Measurements from ENCODE around the gene CLEC2L. TPM values are rescaled to one million over a fixed set of nuclear protein-coding genes. Genes with fewer than 3 reads are reported as not detected.

Gene CLEC2L
- polyA plus RNA-seq, 1 experiment: not detected

DNA sequence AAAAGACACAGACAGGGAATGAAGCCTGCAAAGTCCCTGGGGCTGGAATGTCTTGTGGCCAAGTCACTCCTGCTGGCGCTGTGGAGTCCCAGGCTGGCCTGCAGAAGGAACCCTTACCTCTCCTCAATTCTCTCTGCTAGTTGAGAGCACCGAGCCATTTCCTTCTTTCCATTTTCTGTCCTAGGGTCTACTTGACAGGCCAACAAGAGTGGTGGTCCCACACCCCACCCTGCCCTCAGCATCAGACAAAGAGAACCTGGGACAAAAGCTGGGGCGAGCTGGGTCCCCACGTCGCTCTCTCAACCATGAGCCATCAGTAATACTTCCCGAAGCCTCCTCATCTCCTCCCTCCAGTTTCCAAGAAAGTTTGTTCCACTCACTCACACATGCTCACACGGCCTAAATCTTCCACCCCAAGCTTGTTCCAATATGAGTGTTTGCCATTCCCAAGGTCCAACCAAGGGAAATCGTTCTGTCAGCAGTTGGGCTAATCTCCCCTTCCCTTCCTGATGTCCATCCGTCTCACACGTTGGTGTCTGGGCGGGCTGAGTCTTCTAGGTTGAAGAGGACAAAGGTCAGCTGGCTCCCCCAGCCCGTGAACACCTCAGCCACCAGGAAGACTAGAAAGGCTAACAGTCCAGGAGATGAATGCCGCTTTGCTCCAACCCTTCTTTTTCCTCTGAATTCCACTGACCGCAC lies 44.3 kb downstream of the CLEC2L start:
- no peak for DNase-seq (ENCODE audit: low read depth, low spot score)
- H3K9me3 ChIP-seq (ENCODE audit: control insufficient read depth, insufficient read depth, low read length): no peaks in the 10 kb centered on the region
- H3K27me3 ChIP-seq (ENCODE audit: control insufficient read depth, insufficient read depth, low read length): no peaks in the 10 kb centered on the region
- ChIA-PET POLR2A (no interaction called here), CTCF (interaction anchor here (1.1 to 1.2 kb wide), 2 partner anchors 34 to 68 kb away, joined by 3 read pairs; no protein-coding TSS in a partner anchor)
- H3K4me3 ChIP-seq (ENCODE audit: low read depth, low read length): no peak overlapping the region
- H3K27ac ChIP-seq (ENCODE audit: low read depth, low read length): no peak overlapping the region
- TF ChIP-seq, protein P1, sequence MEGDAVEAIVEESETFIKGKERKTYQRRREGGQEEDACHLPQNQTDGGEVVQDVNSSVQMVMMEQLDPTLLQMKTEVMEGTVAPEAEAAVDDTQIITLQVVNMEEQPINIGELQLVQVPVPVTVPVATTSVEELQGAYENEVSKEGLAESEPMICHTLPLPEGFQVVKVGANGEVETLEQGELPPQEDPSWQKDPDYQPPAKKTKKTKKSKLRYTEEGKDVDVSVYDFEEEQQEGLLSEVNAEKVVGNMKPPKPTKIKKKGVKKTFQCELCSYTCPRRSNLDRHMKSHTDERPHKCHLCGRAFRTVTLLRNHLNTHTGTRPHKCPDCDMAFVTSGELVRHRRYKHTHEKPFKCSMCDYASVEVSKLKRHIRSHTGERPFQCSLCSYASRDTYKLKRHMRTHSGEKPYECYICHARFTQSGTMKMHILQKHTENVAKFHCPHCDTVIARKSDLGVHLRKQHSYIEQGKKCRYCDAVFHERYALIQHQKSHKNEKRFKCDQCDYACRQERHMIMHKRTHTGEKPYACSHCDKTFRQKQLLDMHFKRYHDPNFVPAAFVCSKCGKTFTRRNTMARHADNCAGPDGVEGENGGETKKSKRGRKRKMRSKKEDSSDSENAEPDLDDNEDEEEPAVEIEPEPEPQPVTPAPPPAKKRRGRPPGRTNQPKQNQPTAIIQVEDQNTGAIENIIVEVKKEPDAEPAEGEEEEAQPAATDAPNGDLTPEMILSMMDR (IDR thresholded peaks at IDR 0.05; ENCODE audit: low read depth, low read length): no peak

DNA sequence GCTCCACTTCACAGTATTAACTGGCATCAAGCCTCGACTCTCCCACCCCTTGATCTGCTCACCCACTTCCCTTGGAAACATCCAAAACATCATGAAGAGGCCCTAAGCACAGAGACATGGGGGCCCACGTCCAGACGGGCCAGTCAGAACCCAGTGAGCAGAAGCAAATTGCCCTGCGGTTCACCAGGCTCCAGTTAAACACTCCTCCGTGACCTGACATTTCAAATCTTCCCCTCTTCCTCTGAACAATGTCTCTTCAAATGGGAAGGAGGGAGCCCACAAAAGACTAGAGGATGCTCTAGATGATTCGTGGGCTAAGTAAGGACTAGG lies 44.8 kb downstream of the CLEC2L start:
- ChIA-PET POLR2A (no interaction called here), CTCF (interaction anchor here (1.1 kb wide), 1 partner anchor 69 kb away, joined by 3 read pairs; no protein-coding TSS in a partner anchor)
- DNase-seq (ENCODE audit: low read depth, low spot score): no peak
- Histone ChIP-seq H3K9me3 (ENCODE audit: control insufficient read depth, insufficient read depth, low read length) (no peaks in the 10 kb centered on the region), H3K4me3 (ENCODE audit: low read depth, low read length) (no peak overlapping the region), H3K27me3 (ENCODE audit: control insufficient read depth, insufficient read depth, low read length) (no peaks in the 10 kb centered on the region), H3K27ac (ENCODE audit: low read depth, low read length) (no peak overlapping the region)
- TF ChIP-seq, protein P1 (IDR thresholded peaks at IDR 0.05; ENCODE audit: low read depth, low read length): no peak

DNA sequence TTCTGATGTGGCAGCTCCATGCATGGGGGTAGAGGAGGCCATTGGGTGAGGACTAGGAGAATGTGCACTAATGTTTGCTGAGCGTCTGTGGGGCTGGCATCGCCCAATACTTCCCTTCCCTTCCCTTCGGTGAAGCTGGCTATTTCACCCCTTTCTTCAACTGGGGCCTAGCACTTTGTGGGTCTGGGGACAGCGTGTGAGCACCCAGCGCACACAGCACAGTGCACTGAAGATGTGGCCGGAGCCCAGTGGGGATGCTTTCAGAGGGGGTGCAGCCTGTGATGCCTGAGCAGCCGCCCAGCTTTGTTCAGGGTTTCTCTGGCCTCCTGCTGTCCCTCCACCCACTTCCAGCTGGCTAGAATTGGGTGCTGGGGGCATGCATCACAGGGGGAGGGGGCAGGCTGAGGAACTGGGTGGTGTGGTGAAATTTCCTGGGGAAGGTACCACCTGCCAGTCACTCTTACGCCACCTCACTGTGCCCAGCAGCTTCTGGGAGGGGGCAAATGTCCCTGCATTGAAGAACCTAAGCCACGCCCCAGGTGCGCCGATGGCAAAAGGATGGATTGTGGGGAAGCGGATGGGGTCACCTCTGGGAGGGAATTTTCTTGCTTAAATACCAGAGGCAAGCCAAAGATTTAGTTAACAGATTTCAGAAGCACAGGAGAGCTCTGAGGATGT lies 45.5 kb downstream of the CLEC2L start:
- Histone ChIP-seq H3K27ac (ENCODE audit: low read depth, low read length) (no peak overlapping the region), H3K9me3 (ENCODE audit: control insufficient read depth, insufficient read depth, low read length) (no peaks in the 10 kb centered on the region), H3K4me3 (ENCODE audit: low read depth, low read length) (no peak overlapping the region), H3K27me3 (ENCODE audit: control insufficient read depth, insufficient read depth, low read length) (no peaks in the 10 kb centered on the region)
- TF ChIP-seq, protein P1 (IDR thresholded peaks at IDR 0.05; ENCODE audit: low read depth, low read length): no peak
- ChIA-PET POLR2A (no interaction called here), CTCF (interaction anchor here (1.1 kb wide), 1 partner anchor 69 kb away, joined by 3 read pairs; no protein-coding TSS in a partner anchor)
- DNase-seq (ENCODE audit: low read depth, low spot score): no peak

DNA sequence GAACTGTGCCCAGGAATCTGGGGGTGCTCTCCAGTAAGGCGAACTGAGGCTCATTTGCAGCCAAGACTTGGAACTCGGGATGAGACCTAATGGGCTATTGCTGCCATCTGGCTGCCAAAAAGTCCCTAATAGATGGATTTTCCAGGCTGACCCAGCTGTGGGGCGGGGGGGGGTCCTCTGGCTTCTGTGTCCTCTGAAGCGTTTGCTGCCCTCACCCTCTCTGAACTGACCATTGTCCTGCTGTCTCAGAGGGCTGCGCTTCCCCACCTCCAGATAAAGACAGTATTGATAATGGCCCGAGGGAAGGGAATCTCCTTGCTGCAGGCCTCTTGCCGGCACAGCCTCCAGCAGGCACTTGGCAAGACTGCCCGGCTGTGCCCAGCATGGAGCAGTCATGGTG lies 46.6 kb downstream of the CLEC2L start:
- H3K4me3 ChIP-seq (ENCODE audit: low read depth, low read length): no peak overlapping the region
- TF ChIP-seq, protein P1 (IDR thresholded peaks at IDR 0.05; ENCODE audit: low read depth, low read length): no peak
- ChIA-PET POLR2A (interaction anchor here (0.5 kb wide), 1 partner anchor 25 kb away, joined by 4 read pairs; no protein-coding TSS in a partner anchor), CTCF (interaction anchor here (0.9 to 1.6 kb wide), 3 partner anchors 22 to 71 kb away, joined by 3 read pairs; no protein-coding TSS in a partner anchor)
- DNase-seq (ENCODE audit: low read depth, low spot score): no peak
- H3K27me3 ChIP-seq (ENCODE audit: control insufficient read depth, insufficient read depth, low read length): no peaks in the 10 kb centered on the region
- no peak overlapping the region for H3K27ac ChIP-seq (ENCODE audit: low read depth, low read length)
- H3K9me3 ChIP-seq (ENCODE audit: control insufficient read depth, insufficient read depth, low read length): no peaks in the 10 kb centered on the region

DNA sequence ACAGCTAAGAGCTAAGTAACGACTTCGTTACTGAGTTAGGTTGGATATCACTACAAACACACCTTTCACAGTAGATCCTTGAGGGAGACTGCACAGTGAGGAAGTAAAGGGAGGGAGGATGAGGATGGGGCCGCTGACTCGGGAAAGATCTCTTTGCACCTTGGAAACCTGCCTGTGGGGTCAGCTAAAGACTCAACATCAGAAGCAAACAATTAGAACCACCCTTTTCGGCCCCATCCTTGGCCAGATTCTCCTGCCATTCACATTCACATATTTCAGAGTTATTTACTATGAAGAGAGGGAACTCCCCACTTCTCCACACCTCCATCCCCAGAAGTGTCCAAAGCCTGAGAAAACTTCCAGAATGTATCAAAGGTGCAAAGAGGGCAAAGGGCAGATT lies 47.1 kb downstream of the CLEC2L start:
- no peak for DNase-seq (ENCODE audit: low read depth, low spot score)
- TF ChIP-seq, protein P1 (IDR thresholded peaks at IDR 0.05; ENCODE audit: low read depth, low read length): no peak
- Histone ChIP-seq H3K27ac (ENCODE audit: low read depth, low read length) (no peak overlapping the region), H3K9me3 (ENCODE audit: control insufficient read depth, insufficient read depth, low read length) (no peaks in the 10 kb centered on the region), H3K4me3 (ENCODE audit: low read depth, low read length) (no peak overlapping the region), H3K27me3 (ENCODE audit: control insufficient read depth, insufficient read depth, low read length) (no peaks in the 10 kb centered on the region)
- ChIA-PET CTCF (interaction anchor here (0.9 to 1.6 kb wide), 3 partner anchors 21 to 71 kb away, joined by 3 read pairs; no protein-coding TSS in a partner anchor), POLR2A (no interaction called here)
